Measurements from ENCODE around the gene SEC14L3. TPM values are rescaled to one million over a fixed set of nuclear protein-coding genes. Genes with fewer than 3 reads are reported as not detected.

The SEC14L3 gene
- total RNA-seq, 1 experiment from 2014 or later: not detected

DNA sequence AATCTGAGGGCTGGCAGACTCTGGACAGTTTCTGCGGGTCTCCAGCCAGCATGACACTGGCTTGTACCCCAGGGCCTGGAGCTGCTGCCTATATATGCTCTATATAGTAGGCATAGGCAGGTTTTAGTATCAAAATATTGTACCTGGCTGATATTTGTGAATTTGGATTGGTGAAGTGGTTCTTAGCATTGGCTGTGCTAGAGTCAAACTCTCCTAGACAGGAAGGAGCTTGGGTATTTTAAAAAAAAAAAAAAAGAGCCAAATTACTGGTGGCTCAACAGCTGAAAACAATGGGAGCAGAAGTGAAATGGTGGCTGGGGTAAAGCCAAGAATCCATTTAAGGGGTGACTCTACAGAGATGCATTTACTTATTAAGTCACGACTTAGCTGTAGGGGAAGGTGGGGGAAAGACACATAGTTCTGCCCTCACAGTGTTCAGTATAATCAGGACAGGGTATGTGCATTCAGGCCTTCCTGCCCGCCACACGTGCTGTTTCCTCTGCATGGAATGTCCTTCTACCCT lies 57.2 kb downstream of the SEC14L3 start:
- H3K36me3 ChIP-seq (ENCODE audit: control insufficient read depth, insufficient read depth, low read length): 0 out of 2 replicates have a peak, but pooled peaks cover 4% of the 10 kb centered on the region
- no peaks in the 10 kb centered on the region for H3K4me1 ChIP-seq (ENCODE audit: control insufficient read depth, insufficient read depth, low read length)
- in situ Hi-C loops (cut with HindIII; ENCODE audit: low pct_unique_long_range_greater_than_20kb, low sequenced_read_pairs) (no loop called here), intact Hi-C loops (cut with micrococcal nuclease; ENCODE audit: unreplicated experiment) (no loop called here)
- CTCF ChIA-PET: no interaction called here
- no peak overlapping the region for H3K27ac ChIP-seq (ENCODE audit: low read length)
- no peak for DNase-seq (ENCODE audit: low read depth, low spot score)
- no peaks in the 10 kb centered on the region for H3K27me3 ChIP-seq (ENCODE audit: control insufficient read depth, insufficient read depth, low read length)
- TF ChIP-seq POLR2AphosphoS5 (IDR thresholded peaks at IDR 0.05; ENCODE audit: low read depth, low read length) (no peak), TCF7L2 (IDR thresholded peaks at IDR 0.05; ENCODE audit: low read depth, low read length) (no peak), SIN3A (IDR thresholded peaks at IDR 0.05; ENCODE audit: borderline replicate concordance, insufficient read depth, low read depth, low read length) (no peak)
- TF ChIP-seq, protein P1, sequence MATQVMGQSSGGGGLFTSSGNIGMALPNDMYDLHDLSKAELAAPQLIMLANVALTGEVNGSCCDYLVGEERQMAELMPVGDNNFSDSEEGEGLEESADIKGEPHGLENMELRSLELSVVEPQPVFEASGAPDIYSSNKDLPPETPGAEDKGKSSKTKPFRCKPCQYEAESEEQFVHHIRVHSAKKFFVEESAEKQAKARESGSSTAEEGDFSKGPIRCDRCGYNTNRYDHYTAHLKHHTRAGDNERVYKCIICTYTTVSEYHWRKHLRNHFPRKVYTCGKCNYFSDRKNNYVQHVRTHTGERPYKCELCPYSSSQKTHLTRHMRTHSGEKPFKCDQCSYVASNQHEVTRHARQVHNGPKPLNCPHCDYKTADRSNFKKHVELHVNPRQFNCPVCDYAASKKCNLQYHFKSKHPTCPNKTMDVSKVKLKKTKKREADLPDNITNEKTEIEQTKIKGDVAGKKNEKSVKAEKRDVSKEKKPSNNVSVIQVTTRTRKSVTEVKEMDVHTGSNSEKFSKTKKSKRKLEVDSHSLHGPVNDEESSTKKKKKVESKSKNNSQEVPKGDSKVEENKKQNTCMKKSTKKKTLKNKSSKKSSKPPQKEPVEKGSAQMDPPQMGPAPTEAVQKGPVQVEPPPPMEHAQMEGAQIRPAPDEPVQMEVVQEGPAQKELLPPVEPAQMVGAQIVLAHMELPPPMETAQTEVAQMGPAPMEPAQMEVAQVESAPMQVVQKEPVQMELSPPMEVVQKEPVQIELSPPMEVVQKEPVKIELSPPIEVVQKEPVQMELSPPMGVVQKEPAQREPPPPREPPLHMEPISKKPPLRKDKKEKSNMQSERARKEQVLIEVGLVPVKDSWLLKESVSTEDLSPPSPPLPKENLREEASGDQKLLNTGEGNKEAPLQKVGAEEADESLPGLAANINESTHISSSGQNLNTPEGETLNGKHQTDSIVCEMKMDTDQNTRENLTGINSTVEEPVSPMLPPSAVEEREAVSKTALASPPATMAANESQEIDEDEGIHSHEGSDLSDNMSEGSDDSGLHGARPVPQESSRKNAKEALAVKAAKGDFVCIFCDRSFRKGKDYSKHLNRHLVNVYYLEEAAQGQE (IDR thresholded peaks at IDR 0.05; ENCODE audit: insufficient read depth in 1 of 2, low read depth in 2 of 2, low read length in 1 of 2): no peak
- TF ChIP-seq, protein P2, sequence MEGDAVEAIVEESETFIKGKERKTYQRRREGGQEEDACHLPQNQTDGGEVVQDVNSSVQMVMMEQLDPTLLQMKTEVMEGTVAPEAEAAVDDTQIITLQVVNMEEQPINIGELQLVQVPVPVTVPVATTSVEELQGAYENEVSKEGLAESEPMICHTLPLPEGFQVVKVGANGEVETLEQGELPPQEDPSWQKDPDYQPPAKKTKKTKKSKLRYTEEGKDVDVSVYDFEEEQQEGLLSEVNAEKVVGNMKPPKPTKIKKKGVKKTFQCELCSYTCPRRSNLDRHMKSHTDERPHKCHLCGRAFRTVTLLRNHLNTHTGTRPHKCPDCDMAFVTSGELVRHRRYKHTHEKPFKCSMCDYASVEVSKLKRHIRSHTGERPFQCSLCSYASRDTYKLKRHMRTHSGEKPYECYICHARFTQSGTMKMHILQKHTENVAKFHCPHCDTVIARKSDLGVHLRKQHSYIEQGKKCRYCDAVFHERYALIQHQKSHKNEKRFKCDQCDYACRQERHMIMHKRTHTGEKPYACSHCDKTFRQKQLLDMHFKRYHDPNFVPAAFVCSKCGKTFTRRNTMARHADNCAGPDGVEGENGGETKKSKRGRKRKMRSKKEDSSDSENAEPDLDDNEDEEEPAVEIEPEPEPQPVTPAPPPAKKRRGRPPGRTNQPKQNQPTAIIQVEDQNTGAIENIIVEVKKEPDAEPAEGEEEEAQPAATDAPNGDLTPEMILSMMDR (IDR thresholded peaks at IDR 0.05): no peak
- H3K4me3 ChIP-seq (ENCODE audit: low read depth in 2 of 2, low read length in 2 of 2): no peak overlapping the region
- ATAC-seq: no peak
- BruUV-seq (replicated peaks): no TSS peak
- POLR2A ChIA-PET: no interaction called here
- no peaks in the 10 kb centered on the region for H3K9me3 ChIP-seq (ENCODE audit: control insufficient read depth, insufficient read depth, low read depth, low read length)

DNA sequence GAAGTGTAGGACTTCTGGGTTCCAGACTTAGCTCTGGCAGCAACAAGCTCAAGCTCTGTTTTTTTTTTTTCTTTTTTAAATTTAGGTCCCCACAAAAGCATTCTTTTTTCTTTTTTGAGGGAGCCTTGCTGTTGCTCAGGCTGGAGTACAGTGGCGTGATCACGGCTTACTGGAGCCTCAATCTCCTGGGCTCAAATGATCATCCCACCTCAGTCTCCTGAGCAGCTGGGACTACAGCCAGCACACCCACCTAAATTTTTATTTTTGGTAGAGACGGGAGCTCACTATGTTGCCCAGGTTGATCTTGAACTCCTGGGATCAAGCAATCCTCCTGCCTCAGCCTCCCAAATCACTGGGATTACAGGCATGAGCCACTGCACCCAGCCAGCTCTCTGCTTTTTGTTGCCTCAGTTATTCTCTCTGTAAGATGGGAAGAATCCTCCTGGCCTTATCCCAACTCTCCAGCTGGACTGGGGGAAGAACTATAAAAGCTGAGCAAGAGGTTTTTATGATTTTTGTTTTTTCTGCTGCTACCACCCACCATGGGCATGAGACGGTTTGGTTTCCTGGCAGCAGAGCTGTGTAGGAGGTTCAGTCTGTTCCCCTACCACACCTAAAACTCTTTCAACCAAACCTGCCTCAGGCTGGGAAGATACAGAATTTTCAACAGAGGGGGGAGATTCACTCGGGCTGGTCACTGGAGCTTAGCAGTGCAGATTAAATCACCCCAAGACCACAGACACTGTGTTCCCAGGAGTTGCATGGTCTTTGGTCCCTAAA lies 57.9 kb downstream of the SEC14L3 start:
- ChIA-PET CTCF (no interaction called here), POLR2A (no interaction called here)
- no peak overlapping the region for H3K4me3 ChIP-seq (ENCODE audit: low read depth in 2 of 2, low read length in 2 of 2)
- intact Hi-C loops (cut with micrococcal nuclease; ENCODE audit: unreplicated experiment) (no loop called here), in situ Hi-C loops (cut with HindIII; ENCODE audit: low pct_unique_long_range_greater_than_20kb, low sequenced_read_pairs) (no loop called here)
- TF ChIP-seq, protein P1 (IDR thresholded peaks at IDR 0.05; ENCODE audit: insufficient read depth in 1 of 2, low read depth in 2 of 2, low read length in 1 of 2): no peak
- TF ChIP-seq, protein P2 (IDR thresholded peaks at IDR 0.05): no peak
- TF ChIP-seq POLR2AphosphoS5 (IDR thresholded peaks at IDR 0.05; ENCODE audit: low read depth, low read length) (no peak), TCF7L2 (IDR thresholded peaks at IDR 0.05; ENCODE audit: low read depth, low read length) (no peak), SIN3A (IDR thresholded peaks at IDR 0.05; ENCODE audit: borderline replicate concordance, insufficient read depth, low read depth, low read length) (no peak)
- BruUV-seq (replicated peaks): no TSS peak
- no peak for ATAC-seq
- H3K4me1 ChIP-seq (ENCODE audit: control insufficient read depth, insufficient read depth, low read length): no peaks in the 10 kb centered on the region
- no peaks in the 10 kb centered on the region for H3K27me3 ChIP-seq (ENCODE audit: control insufficient read depth, insufficient read depth, low read length)
- no peaks in the 10 kb centered on the region for H3K9me3 ChIP-seq (ENCODE audit: control insufficient read depth, insufficient read depth, low read depth, low read length)
- H3K36me3 ChIP-seq (ENCODE audit: control insufficient read depth, insufficient read depth, low read length): 0 out of 2 replicates have a peak, but pooled peaks cover 4% of the 10 kb centered on the region
- H3K27ac ChIP-seq (ENCODE audit: low read length): no peak overlapping the region
- DNase-seq (ENCODE audit: low read depth, low spot score): no peak
